ENCODE measurements around the gene MMP11. TPM values are rescaled to one million over a fixed set of nuclear protein-coding genes. Genes with fewer than 3 reads are reported as not detected.

MMP11 gene
- polyA plus RNA-seq, 1 of the 3 experiments (the other 2 are of a cell fraction) = 64.4 TPM

DNA sequence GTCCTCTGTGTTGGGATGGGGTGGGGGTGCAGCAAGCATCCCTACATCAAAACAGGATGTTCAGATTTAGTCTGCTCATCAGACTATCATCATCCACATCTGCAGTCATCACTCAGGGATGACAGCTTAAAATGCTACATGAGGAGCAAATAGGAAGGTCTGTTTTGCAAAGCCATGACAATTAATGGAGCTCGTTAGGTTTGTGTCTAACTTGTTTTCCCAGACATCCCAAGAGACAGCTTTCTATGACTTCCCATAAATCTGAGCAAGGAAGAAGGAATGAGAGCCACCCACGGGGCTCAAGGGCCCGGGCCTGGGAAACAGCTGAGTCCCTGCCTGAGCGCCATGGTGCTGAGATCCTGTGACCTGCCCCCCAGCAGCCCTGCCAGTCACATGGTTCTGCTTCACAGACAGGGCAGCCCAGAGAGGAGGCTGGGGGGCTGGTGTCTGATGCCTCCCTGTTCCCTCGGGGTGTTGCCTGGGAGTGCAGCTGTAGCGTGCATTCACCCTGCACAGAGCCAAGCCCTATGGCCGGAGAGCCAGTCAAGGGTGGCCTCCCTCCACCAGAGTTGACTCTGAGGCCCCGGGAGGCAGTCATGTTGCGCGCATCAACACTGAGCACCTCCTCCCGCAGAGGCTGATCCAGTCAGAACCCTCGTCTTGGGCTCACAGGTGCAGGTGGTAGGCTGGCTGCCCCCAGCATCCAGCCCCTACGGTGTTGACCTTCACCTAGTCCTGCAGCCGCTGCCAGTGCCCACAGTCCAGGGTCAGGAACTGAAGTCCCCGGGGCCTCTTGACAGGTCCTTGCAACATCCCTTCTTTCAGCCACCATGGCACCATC, 54.1 kb downstream of the MMP11 start:
- Histone ChIP-seq H3K79me2 (ENCODE audit: insufficient read depth) (peaks cover 15% of the 10 kb centered on the region; the same call in 1 of the 2 replicates), H3K27ac (ENCODE audit: low read depth in 2 of 2, low read length in 1 of 2) (peak overlapping the region; percentile 76 to 95), H3K9me3 (no peaks in the 10 kb centered on the region), H2AFZ (ENCODE audit: low read depth) (no peak overlapping the region), H4K20me1 (ENCODE audit: insufficient read depth) (no peaks in the 10 kb centered on the region; the same call in 1 of the 2 replicates), H3K9me2 (no peaks in the 10 kb centered on the region), H3K4me2 (no peak overlapping the region), H3K4me3 (ENCODE audit: low read depth in 2 of 2, low read length in 1 of 2) (no peak overlapping the region), H3K4me1 (ENCODE audit: control insufficient read depth in 1 of 2, insufficient read depth in 2 of 2, low read depth in 1 of 2, low read length in 1 of 2) (peaks cover 0 to 70% of the 10 kb centered on the region in 2 experiments; a peak in 2 of 4 replicates), H3F3A (replicated peaks; ENCODE audit: insufficient read depth) (peaks cover 17% of the 10 kb centered on the region), H3K27me3 (ENCODE audit: insufficient read depth) (no peaks in the 10 kb centered on the region), H3K36me3 (replicated peaks in 1 of 2; ENCODE audit: control insufficient read depth in 1 of 2, insufficient read depth in 2 of 2, low read length in 1 of 2) (peaks cover 26 to 39% of the 10 kb centered on the region in 2 experiments), H3K9ac (no peak overlapping the region)
- WGBS (ENCODE audit: low lambda C conversion rate) = 42% methylated on average over 3 of the region's 15 CpGs
- CTCF ChIA-PET = interaction anchor here (0.7 to 2.8 kb wide), 3 partner anchors 23 to 68 kb away, joined by 3 to 16 read pairs (median 3); partner anchors contain the start of gene MIF
- peak; percentile 86 for DNase-seq
- TF ChIP-seq GATA2 (CRISPR knock-in tag; IDR thresholded peaks at IDR 0.05) (peak; percentile 89), FOXJ3 (CRISPR knock-in tag; IDR thresholded peaks at IDR 0.05) (no peak), MXI1 (IDR thresholded peaks at IDR 0.05; ENCODE audit: low read depth, low read length) (peak; percentile 63; the same call in 1 of the 2 replicates), EP300 (IDR thresholded peaks at IDR 0.05; ENCODE audit: borderline replicate concordance in 1 of 2, low read depth in 1 of 2, low read length in 1 of 2) (peak in 1 of 2 experiments; percentile 76; a peak in 1 of 4 replicates), RCOR1 (IDR thresholded peaks at IDR 0.05; ENCODE audit: low read length) (peak; percentile 33; the same call in 1 of the 2 replicates)
- TF ChIP-seq, protein P1, sequence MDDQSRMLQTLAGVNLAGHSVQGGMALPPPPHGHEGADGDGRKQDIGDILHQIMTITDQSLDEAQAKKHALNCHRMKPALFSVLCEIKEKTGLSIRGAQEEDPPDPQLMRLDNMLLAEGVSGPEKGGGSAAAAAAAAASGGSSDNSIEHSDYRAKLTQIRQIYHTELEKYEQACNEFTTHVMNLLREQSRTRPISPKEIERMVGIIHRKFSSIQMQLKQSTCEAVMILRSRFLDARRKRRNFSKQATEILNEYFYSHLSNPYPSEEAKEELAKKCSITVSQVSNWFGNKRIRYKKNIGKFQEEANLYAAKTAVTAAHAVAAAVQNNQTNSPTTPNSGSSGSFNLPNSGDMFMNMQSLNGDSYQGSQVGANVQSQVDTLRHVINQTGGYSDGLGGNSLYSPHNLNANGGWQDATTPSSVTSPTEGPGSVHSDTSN (IDR thresholded peaks at IDR 0.05) = peak; percentile 60
- TF ChIP-seq, protein P2, sequence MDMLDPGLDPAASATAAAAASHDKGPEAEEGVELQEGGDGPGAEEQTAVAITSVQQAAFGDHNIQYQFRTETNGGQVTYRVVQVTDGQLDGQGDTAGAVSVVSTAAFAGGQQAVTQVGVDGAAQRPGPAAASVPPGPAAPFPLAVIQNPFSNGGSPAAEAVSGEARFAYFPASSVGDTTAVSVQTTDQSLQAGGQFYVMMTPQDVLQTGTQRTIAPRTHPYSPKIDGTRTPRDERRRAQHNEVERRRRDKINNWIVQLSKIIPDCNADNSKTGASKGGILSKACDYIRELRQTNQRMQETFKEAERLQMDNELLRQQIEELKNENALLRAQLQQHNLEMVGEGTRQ (IDR thresholded peaks at IDR 0.05; ENCODE audit: borderline replicate concordance, low read depth, low read length) = no peak; the same call in 1 of the 2 replicates
- POLR2A ChIA-PET = interaction anchor here (0.7 to 2.1 kb wide), 3 partner anchors 10 to 23 kb away, joined by 3 to 13 read pairs (median 5); no protein-coding TSS in a partner anchor

DNA sequence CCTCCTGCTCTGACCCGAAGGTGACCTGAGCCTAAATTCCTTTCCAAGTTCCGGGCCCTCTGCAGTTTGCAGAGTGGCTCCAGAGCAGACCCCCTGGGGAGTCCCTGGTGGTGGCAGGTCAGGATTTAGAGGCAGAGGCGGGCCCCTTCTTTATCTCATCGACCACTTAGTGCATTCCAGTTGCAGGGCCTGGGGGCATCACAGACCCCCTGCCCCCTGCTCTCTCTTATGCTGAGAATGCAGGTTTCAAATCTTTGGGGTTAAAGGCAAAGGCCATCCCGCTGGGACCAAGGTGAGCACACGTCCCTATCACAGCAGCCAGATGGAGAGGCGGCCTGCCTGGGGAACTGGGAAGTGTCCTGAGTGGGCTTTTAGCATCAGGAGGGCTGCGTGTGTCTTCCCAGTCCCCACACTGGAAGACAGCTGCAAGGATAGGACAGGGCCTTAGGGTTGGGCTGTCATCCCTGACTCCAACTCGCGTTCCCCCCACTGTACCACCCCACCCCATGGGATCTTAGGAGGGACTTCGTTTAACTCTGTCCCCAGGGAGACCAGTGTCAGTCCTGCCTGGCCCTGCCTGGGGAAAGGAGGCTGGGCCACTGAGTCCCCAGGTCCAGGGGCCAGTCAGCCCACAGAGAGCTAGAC, 54.8 kb downstream of the MMP11 start:
- Histone ChIP-seq H3K4me3 (ENCODE audit: low read depth in 2 of 2, low read length in 1 of 2) (no peak overlapping the region), H2AFZ (ENCODE audit: low read depth) (no peak overlapping the region), H3K4me1 (ENCODE audit: control insufficient read depth in 1 of 2, insufficient read depth in 2 of 2, low read depth in 1 of 2, low read length in 1 of 2) (peaks cover 0 to 70% of the 10 kb centered on the region in 2 experiments; a peak in 2 of 4 replicates), H3K9me3 (no peaks in the 10 kb centered on the region), H3K27me3 (ENCODE audit: insufficient read depth) (no peaks in the 10 kb centered on the region), H4K20me1 (ENCODE audit: insufficient read depth) (no peaks in the 10 kb centered on the region; the same call in 1 of the 2 replicates), H3K9me2 (no peaks in the 10 kb centered on the region), H3K4me2 (no peak overlapping the region), H3K36me3 (replicated peaks in 1 of 2; ENCODE audit: control insufficient read depth in 1 of 2, insufficient read depth in 2 of 2, low read length in 1 of 2) (peaks cover 25 to 41% of the 10 kb centered on the region in 2 experiments), H3K27ac (ENCODE audit: low read depth in 2 of 2, low read length in 1 of 2) (peak overlapping the region; percentile 76 to 95), H3F3A (replicated peaks; ENCODE audit: insufficient read depth) (peaks cover 17% of the 10 kb centered on the region), H3K79me2 (ENCODE audit: insufficient read depth) (peaks cover 21% of the 10 kb centered on the region), H3K9ac (no peak overlapping the region)
- CTCF ChIA-PET = interaction anchor here (0.9 to 1.7 kb wide), 2 partner anchors 22 to 38 kb away, joined by 3 to 9 read pairs; no protein-coding TSS in a partner anchor
- peak; percentile 10 for DNase-seq
- 94% methylated on average over 6 of the region's 11 CpGs for WGBS (ENCODE audit: low lambda C conversion rate)
- POLR2A ChIA-PET = interaction anchor here (2.1 kb wide), 1 partner anchor 19 kb away, joined by 13 read pairs; no protein-coding TSS in a partner anchor
- no peak for TF ChIP-seq RXRA (IDR thresholded peaks at IDR 0.05; ENCODE audit: borderline replicate concordance, low read depth)
- no peak for TF ChIP-seq CHD2 (IDR thresholded peaks at IDR 0.05; ENCODE audit: low read length, partially characterized antibody)
- TF ChIP-seq, protein P3, sequence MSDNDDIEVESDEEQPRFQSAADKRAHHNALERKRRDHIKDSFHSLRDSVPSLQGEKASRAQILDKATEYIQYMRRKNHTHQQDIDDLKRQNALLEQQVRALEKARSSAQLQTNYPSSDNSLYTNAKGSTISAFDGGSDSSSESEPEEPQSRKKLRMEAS (IDR thresholded peaks at IDR 0.05; ENCODE audit: low read depth) = no peak
- no peak for TF ChIP-seq EZH2phosphoT487 (IDR thresholded peaks at IDR 0.05; ENCODE audit: borderline replicate concordance, low read depth)
- TF ChIP-seq GATA2 (CRISPR knock-in tag; IDR thresholded peaks at IDR 0.05) = no peak
- TF ChIP-seq GABPA (IDR thresholded peaks at IDR 0.05; ENCODE audit: low read depth) = no peak
- no peak for TF ChIP-seq FOXJ3 (CRISPR knock-in tag; IDR thresholded peaks at IDR 0.05)
- TF ChIP-seq, protein P4, sequence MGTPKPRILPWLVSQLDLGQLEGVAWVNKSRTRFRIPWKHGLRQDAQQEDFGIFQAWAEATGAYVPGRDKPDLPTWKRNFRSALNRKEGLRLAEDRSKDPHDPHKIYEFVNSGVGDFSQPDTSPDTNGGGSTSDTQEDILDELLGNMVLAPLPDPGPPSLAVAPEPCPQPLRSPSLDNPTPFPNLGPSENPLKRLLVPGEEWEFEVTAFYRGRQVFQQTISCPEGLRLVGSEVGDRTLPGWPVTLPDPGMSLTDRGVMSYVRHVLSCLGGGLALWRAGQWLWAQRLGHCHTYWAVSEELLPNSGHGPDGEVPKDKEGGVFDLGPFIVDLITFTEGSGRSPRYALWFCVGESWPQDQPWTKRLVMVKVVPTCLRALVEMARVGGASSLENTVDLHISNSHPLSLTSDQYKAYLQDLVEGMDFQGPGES (IDR thresholded peaks at IDR 0.05; ENCODE audit: low read depth, low read length) = no peak
- no peak for TF ChIP-seq RFX5 (IDR thresholded peaks at IDR 0.05; ENCODE audit: low read length)
- no peak for TF ChIP-seq SIN3A (IDR thresholded peaks at IDR 0.05; ENCODE audit: borderline replicate concordance, low read depth, low read length)
- no peak for TF ChIP-seq RAD21 (IDR thresholded peaks at IDR 0.05; ENCODE audit: low read length)
- no peak for TF ChIP-seq FOXM1 (IDR thresholded peaks at IDR 0.05; ENCODE audit: low read depth)
- no peak for TF ChIP-seq EP300 (IDR thresholded peaks at IDR 0.05; ENCODE audit: borderline replicate concordance in 1 of 2, low read depth in 1 of 2, low read length in 1 of 2)

Data from SK-N-SH (cell line).